CD4-positive, CD25-positive, alpha-beta regulatory T cell (primary cell): ENCODE measurements around the gene VARS1. TPM values are rescaled to one million over a fixed set of nuclear protein-coding genes. Genes with fewer than 3 reads are reported as not detected.

Source experiments
- ATAC-seq, 2 donors: fragments of 150-1000 bp; cut with Tn5 transposase; one replicate each; pipeline ENCODE4 v1.10.0; 2021; ENCODE audit warnings: low read depth in 2 of 2, moderate number of reproducible peaks in 2 of 2, moderate library complexity in 1 of 2
- DNase-seq, 3 donors: peaks; one replicate each; pipeline versions ENCODE4 v3.0.0 to v3.0.0-alpha.2; 2012 to 2022; ENCODE audit warnings: mixed read lengths in 1 of 3
- H3K27ac ChIP-seq: one replicate; pipeline ENCODE4 v1.7.0; 2013; ENCODE audit warnings: mild to moderate bottlenecking, low read length; ENCODE audit not compliant: insufficient read depth, poor library complexity, severe bottlenecking
- H3K27me3 ChIP-seq: one replicate; pipeline ENCODE4 v1.7.0; 2013; ENCODE audit warnings: low read length; ENCODE audit not compliant: control insufficient read depth, insufficient read depth
- H3K36me3 ChIP-seq: one replicate; pipeline ENCODE4 v1.7.0; 2013; ENCODE audit warnings: mild to moderate bottlenecking, low read length, moderate library complexity; ENCODE audit not compliant: control insufficient read depth, insufficient read depth
- H3K4me1 ChIP-seq: 2 replicates; pipeline ENCODE4 v1.7.0; 2013; ENCODE audit warnings: mild to moderate bottlenecking, low read length; ENCODE audit not compliant: insufficient read depth, control insufficient read depth, poor library complexity, severe bottlenecking
- H3K4me3 ChIP-seq: one replicate; pipeline ENCODE4 v1.7.0; 2013; ENCODE audit warnings: low read depth, mild to moderate bottlenecking, low read length, moderate library complexity
- H3K9me3 ChIP-seq, 2 experiments: 1 replicate in 1 of 2; 2 replicates in 1 of 2; pipeline ENCODE4 v1.7.0; 2013; ENCODE audit warnings: low read length in 2 of 2, mild to moderate bottlenecking in 1 of 2, moderate library complexity in 1 of 2; ENCODE audit not compliant: control insufficient read depth in 2 of 2
- H3K27ac Mint-ChIP-seq, 3 donors: one replicate each; pipeline ENCODE4 v1.8.0; 2020 to 2022; ENCODE audit warnings: mild to moderate bottlenecking in 3 of 3, mixed read lengths in 3 of 3, moderate library complexity in 2 of 3
- H3K27me3 Mint-ChIP-seq: one replicate; pipeline ENCODE4 v1.8.0; 2022; ENCODE audit warnings: mild to moderate bottlenecking, mixed read lengths
- H3K36me3 Mint-ChIP-seq: one replicate; pipeline ENCODE4 v1.8.0; 2020; ENCODE audit warnings: mixed read lengths
- H3K4me1 Mint-ChIP-seq, 4 donors: one replicate each; pipeline ENCODE4 v1.8.0; 2020 to 2022; ENCODE audit warnings: mixed read lengths in 4 of 4, mild to moderate bottlenecking in 1 of 4
- H3K4me3 Mint-ChIP-seq, 4 donors: one replicate each; pipeline ENCODE4 v1.8.0; 2020 to 2022; ENCODE audit warnings: mild to moderate bottlenecking in 4 of 4, mixed read lengths in 4 of 4, moderate library complexity in 3 of 4
- H3K9me3 Mint-ChIP-seq, 7 donors: one replicate each; pipeline ENCODE4 v1.8.0; 2020 to 2022; ENCODE audit warnings: mixed read lengths in 7 of 7, mild to moderate bottlenecking in 3 of 7, moderate library complexity in 2 of 7
- polyA plus RNA-seq, 4 donors: library from polyadenylated mRNA; unstranded; fragments of 300-500 nt; fragmentation: Illumina TruSeq; gene quantifications; one replicate each; pipeline ENCODE4 v1.2.3, GENCODE V29; 2021
- total RNA-seq: library from RNA; stranded (reverse); gene quantifications from one replicate; pipeline ENCODE4 v1.2.3, GENCODE V29; 2022

Gene VARS1
- total and polyA plus RNA-seq, 5 donors from 2014 or later: 27.1 to 63.4 (median 31.6) TPM

DNA sequence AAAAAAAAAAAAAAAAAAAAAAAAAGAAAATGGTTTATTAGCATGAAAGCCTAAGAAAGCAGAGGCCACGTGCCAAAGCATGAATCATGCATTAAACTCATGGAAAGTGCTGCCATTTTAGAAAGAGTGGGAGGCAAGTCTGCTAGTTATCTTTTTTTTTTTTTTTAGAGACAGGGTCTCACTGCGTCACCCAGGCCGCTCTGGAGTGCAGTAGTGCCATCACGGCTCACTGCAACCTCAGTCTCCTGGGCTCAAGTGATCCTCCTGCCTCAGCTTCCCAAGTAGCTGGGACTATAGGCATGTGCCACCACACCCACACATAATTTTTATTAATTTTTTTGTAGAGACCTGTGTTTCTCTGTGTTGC lies 23.6 kb downstream of the VARS1 start:
- Mint-ChIP-seq H3K4me1 (peaks cover 7 to 59% (median 20%) of the 10 kb centered on the region in 4 donors), H3K4me3 (peak overlapping the region; percentile 76 to 88 (median 78)), H3K9me3 (peaks cover 0 to 1% (median 0%) of the 10 kb centered on the region in 7 donors), H3K36me3 (no peaks in the 10 kb centered on the region), H3K27me3 (peaks cover 4% of the 10 kb centered on the region), H3K27ac (peak overlapping the region; percentile 46 to 82 (median 56))
- H3K4me3 ChIP-seq: peak overlapping the region; percentile 41
- ATAC-seq: no peak
- no peaks in the 10 kb centered on the region for H3K9me3 ChIP-seq
- no peak overlapping the region for H3K27ac ChIP-seq
- H3K27me3 ChIP-seq: no peaks in the 10 kb centered on the region
- H3K4me1 ChIP-seq: peaks cover 47% of the 10 kb centered on the region
- DNase-seq: peak in 1 of 3 donors; percentile 47
- H3K36me3 ChIP-seq: no peaks in the 10 kb centered on the region

DNA sequence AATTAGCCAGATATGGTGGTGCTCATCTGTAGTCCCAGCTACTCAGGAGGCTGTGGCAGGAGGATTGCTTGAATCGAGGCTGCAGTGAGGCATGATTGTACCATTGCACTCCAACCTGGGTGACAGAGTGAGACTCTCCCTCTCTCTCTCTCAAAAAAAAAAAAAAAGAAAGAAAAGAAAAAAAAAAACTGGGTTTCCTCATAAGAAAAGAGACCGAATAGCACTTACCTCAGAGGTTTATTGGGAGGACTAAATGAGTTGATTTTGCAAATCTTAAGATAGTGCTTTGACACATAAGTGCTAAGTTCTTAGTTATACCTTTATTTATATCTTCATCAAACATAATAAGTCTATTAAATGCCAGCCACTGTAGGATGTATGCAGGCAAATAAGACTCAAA lies 24.7 kb downstream of the VARS1 start:
- no peaks in the 10 kb centered on the region for H3K9me3 ChIP-seq
- peak overlapping the region; percentile 33 for H3K27ac ChIP-seq
- no peaks in the 10 kb centered on the region for H3K36me3 ChIP-seq
- Mint-ChIP-seq H3K4me3 (peak overlapping the region in 2 of 4 donors; percentile 42 to 88), H3K27me3 (no peaks in the 10 kb centered on the region), H3K27ac (peak overlapping the region in 1 of 3 donors; percentile 73), H3K36me3 (no peaks in the 10 kb centered on the region), H3K9me3 (peaks cover 0 to 1% (median 0%) of the 10 kb centered on the region in 7 donors), H3K4me1 (peaks cover 7 to 50% (median 17%) of the 10 kb centered on the region in 4 donors)
- H3K27me3 ChIP-seq: no peaks in the 10 kb centered on the region
- DNase-seq (no peak), ATAC-seq (no peak)
- H3K4me1 ChIP-seq: peaks cover 36% of the 10 kb centered on the region
- H3K4me3 ChIP-seq: no peak overlapping the region

DNA sequence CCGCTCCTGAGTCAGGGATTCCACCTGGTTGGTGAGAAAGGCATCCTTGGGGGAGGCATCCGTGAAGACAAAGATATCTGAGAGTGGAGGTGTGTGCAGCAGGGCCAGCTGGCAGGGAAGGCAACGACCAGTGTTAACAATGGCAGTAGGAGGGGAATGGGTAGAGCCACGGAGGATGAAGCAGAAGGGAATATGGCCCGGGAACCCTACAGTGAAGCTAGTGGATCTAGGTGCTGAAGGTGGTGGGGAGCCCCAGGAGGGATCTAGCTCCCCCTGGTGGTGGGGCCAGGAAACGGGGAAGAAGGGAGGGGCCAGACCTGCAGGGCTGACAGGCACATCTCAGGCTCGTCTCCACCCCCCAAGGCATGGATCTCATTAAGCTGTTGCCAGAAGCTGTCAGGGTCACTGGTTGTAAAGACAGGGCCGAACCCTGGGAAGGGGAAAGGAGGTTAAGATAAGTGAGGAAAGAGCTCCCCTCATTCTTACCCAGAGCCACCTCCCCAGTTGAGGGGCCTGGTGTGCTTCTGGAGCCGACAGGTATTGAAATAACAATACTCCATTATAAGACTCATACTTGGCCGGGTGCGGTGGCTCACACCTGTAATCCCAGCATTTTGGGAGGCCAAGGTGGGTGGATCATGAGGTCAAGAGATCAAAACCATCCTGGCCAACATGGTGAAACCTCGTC lies 25.7 kb downstream of the VARS1 start:
- Histone ChIP-seq H3K27me3 (no peaks in the 10 kb centered on the region), H3K27ac (no peak overlapping the region), H3K9me3 (no peaks in the 10 kb centered on the region), H3K36me3 (no peaks in the 10 kb centered on the region), H3K4me3 (no peak overlapping the region), H3K4me1 (peaks cover 32% of the 10 kb centered on the region)
- H3K36me3 Mint-ChIP-seq: no peaks in the 10 kb centered on the region
- peak overlapping the region in 1 of 3 donors; percentile 70 for H3K27ac Mint-ChIP-seq
- DNase-seq (peak; percentile 69 to 83 (median 77)), ATAC-seq (peak; percentile 72 to 75)
- peak overlapping the region in 2 of 4 donors; percentile 46 to 77 for H3K4me3 Mint-ChIP-seq
- H3K27me3 Mint-ChIP-seq: no peaks in the 10 kb centered on the region
- H3K4me1 Mint-ChIP-seq: peaks cover 8 to 43% (median 17%) of the 10 kb centered on the region in 4 donors
- H3K9me3 Mint-ChIP-seq: peaks cover 0 to 1% (median 0%) of the 10 kb centered on the region in 7 donors

DNA sequence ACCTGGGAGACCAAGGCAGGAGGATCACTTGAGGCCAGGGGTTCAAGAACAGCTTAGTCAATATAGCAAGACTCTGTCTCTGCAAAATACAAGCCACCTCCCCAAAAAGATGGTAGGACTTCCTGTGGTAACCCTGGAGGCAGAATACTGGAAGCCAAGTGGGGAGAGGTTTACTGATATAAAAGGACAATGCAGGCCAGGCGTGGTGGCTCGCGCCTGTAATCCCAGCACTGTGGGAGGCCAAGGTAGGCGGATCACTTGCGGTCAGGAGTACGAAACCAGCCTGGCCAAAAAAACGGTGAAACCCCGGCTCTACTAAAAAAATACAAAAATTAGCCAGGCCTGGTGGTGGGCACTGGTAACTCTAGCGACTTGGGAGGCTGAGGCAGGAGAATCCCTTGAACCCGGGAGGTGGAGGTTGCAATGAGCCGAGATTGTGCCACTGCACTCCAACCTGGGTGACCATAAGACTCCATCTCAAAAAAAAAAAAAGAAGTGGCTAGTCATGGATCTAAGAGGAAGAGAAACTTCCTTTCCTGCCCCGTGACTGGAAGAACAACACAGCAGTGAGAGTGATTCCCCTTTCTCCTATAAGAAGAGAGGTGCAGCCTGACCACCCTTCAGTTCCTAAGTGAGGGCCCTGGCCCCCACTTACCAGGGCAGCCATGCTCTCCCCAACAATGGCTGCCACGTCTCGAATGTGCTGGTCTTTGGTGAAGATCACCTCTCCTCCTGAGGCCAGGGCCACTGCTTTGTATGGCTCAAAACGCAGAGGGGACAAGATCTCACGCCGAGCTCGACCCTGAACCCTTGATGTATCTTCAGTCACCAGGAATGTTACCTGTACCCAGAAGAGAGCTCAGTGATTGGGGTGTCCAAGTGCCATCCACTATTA lies 26.9 kb downstream of the VARS1 start:
- H3K36me3 Mint-ChIP-seq: no peaks in the 10 kb centered on the region
- no peaks in the 10 kb centered on the region for H3K27me3 ChIP-seq
- peaks cover 0 to 1% (median 0%) of the 10 kb centered on the region in 7 donors for H3K9me3 Mint-ChIP-seq
- H3K27ac Mint-ChIP-seq: peak overlapping the region in 1 of 3 donors; percentile 42
- H3K27ac ChIP-seq: no peak overlapping the region
- H3K27me3 Mint-ChIP-seq: no peaks in the 10 kb centered on the region
- no peak overlapping the region for H3K4me3 Mint-ChIP-seq
- DNase-seq: no peak
- peaks cover 11 to 39% (median 18%) of the 10 kb centered on the region in 4 donors for H3K4me1 Mint-ChIP-seq
- H3K4me1 ChIP-seq: peaks cover 32% of the 10 kb centered on the region
- no peak overlapping the region for H3K4me3 ChIP-seq
- ATAC-seq: no peak
- H3K9me3 ChIP-seq: no peaks in the 10 kb centered on the region
- no peaks in the 10 kb centered on the region for H3K36me3 ChIP-seq

DNA sequence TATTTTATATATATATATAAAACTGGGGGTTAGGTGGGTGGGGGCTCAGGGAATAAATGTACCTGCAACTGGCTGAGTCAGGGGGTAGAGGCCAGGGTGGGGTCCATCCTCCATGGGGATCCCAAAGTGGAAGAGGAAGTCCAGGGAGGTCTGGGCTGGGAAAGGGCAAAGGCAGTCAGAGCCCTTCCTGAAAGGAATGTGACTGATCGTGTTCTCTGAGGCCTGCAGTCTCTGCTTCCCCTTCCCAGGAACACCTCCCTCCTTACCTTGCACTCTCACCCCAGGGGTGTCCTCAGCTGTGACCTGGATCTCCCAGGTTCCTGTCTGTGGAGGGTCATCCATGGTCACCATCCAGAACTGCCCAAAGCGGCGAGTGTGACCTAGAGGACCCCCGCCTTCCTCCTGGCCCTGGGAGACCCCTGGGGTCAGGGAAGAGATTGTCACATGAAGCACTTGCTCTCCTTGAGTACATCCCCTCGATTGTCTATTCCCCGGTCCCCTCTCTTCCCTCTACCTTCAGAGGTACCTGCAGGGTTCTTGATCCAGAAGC lies 28.4 kb downstream of the VARS1 start:
- H3K4me1 ChIP-seq: peaks cover 18% of the 10 kb centered on the region
- ATAC-seq: no peak
- no peaks in the 10 kb centered on the region for H3K36me3 ChIP-seq
- Mint-ChIP-seq H3K27ac (peak overlapping the region in 1 of 3 donors; percentile 23), H3K4me3 (no peak overlapping the region), H3K4me1 (peaks cover 12 to 26% (median 17%) of the 10 kb centered on the region in 4 donors), H3K36me3 (peaks cover 3% of the 10 kb centered on the region), H3K27me3 (no peaks in the 10 kb centered on the region), H3K9me3 (peaks cover 0 to 1% (median 0%) of the 10 kb centered on the region in 7 donors)
- no peak for DNase-seq
- H3K27ac ChIP-seq: no peak overlapping the region
- H3K9me3 ChIP-seq: no peaks in the 10 kb centered on the region
- no peaks in the 10 kb centered on the region for H3K27me3 ChIP-seq
- H3K4me3 ChIP-seq: no peak overlapping the region

DNA sequence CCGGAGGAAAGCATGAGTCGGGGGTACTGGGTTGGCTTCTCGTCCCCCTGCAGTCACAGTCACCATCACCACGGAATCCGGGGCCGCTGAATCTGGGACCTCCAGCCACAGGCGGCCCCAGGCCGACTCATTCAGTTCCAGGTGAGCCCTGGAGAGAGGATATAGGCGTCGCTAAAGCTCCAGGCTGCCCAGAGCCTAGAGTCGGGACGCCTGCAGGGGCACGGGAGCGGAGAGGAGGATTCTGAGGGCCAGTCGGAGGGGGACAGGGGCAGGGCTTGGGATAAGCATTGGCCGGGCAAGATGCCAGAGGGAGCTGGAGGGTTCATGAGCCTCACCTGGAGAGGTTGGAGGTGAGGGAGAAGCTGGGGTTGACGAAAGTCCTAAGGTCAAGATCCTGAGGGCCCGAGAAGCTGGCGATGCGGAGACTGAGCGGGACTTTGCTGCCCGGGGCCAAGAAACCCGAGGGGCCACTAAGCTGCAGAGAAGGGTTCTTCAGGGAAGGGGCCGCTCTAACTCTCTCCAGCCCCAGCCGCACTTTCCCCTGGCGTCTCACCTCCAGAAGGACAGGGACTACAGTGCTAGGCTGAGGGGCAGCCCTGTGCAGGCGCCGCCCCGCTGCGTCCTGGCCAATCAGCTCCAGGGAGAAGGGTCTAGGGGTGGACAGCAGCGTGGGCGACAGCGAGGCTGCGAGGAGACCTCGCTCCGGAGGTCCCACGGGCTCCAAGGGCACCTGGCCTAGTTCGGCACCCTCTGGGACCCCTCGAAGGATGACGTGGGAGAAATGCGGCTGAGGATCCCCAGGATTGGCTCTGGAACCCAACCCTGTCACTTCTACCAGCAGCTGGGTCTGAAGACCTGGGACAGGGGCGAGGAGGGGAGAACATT lies 29.4 kb downstream of the VARS1 start:
- H3K9me3 Mint-ChIP-seq: peaks cover 0 to 1% (median 0%) of the 10 kb centered on the region in 7 donors
- H3K27me3 ChIP-seq: no peaks in the 10 kb centered on the region
- no peak overlapping the region for H3K4me3 Mint-ChIP-seq
- H3K36me3 ChIP-seq: no peaks in the 10 kb centered on the region
- peaks cover 8% of the 10 kb centered on the region for H3K4me1 ChIP-seq
- ATAC-seq: no peak
- H3K27me3 Mint-ChIP-seq: no peaks in the 10 kb centered on the region
- H3K27ac ChIP-seq: no peak overlapping the region
- no peaks in the 10 kb centered on the region for H3K9me3 ChIP-seq
- DNase-seq: no peak
- no peak overlapping the region for H3K4me3 ChIP-seq
- H3K36me3 Mint-ChIP-seq: peaks cover 4% of the 10 kb centered on the region
- peaks cover 9 to 19% (median 12%) of the 10 kb centered on the region in 4 donors for H3K4me1 Mint-ChIP-seq
- H3K27ac Mint-ChIP-seq: no peak overlapping the region

DNA sequence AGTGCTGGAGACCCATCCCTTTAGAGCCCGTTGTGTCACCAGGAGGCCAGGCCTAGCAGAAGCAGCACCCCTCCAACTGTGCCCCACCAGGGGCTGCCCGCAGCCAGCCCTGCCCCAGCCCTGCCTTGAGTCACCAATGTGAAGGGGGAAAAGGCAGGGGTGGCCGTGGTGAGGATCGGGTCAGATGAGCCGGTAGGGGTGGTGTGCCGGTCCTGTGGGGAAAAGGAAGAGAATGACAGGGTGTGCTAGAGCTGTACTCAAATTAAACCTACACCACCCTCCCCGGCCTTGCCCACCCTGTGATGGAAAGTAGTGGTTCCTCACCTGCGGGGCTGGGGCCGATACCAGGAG lies 30.0 kb downstream of the VARS1 start:
- DNase-seq (no peak), ATAC-seq (no peak)
- no peaks in the 10 kb centered on the region for H3K27me3 Mint-ChIP-seq
- Histone ChIP-seq H3K36me3 (no peaks in the 10 kb centered on the region), H3K4me1 (peaks cover 3% of the 10 kb centered on the region), H3K4me3 (no peak overlapping the region), H3K27me3 (no peaks in the 10 kb centered on the region), H3K27ac (no peak overlapping the region), H3K9me3 (no peaks in the 10 kb centered on the region)
- H3K27ac Mint-ChIP-seq: peak overlapping the region in 2 of 3 donors; percentile 47 to 55
- no peak overlapping the region for H3K4me3 Mint-ChIP-seq
- peaks cover 7% of the 10 kb centered on the region for H3K36me3 Mint-ChIP-seq
- peaks cover 9 to 15% (median 11%) of the 10 kb centered on the region in 4 donors for H3K4me1 Mint-ChIP-seq
- peaks cover 0 to 1% (median 0%) of the 10 kb centered on the region in 7 donors for H3K9me3 Mint-ChIP-seq
